LNCaP clone FGC (cell line): ENCODE measurements around the gene LHFPL2.

Experiments
- DNase-seq: peaks from one replicate; pipeline ENCODE4 v3.0.0-alpha.2; 2011; ENCODE audit warnings: low read depth
- H3K4me3 ChIP-seq: 2 replicates; pipeline ENCODE4 v1.5.1; 2011; ENCODE audit warnings: mild to moderate bottlenecking, low read depth, low read length, control low read depth
- CTCF ChIP-seq: IDR thresholded peaks from 2 replicates; pipeline ENCODE4 v1.5.1; 2012; ENCODE audit warnings: mild to moderate bottlenecking; ENCODE audit not compliant: control insufficient read depth, insufficient read depth; ENCODE audit errors: extremely low read depth

Gene LHFPL2

GRCh38 chr5:78574131-78574673 lies 74.4 kb downstream of the LHFPL2 start:
- no peak overlapping the region for H3K4me3 ChIP-seq
- no peak for DNase-seq
- TF ChIP-seq CTCF, result no peak

- H3K4me3 ChIP-seq, result no peak overlapping the region
- TF ChIP-seq CTCF, result no peak
- no peak for DNase-seq
Measured at GRCh38 chr5:78573318-78573717, 75.3 kb downstream of the LHFPL2 start.

GRCh38 chr5:78570646-78571045 lies 77.9 kb downstream of the LHFPL2 start:
- no peak for TF ChIP-seq CTCF
- no peak overlapping the region for H3K4me3 ChIP-seq
- no peak for DNase-seq

GRCh38 chr5:78569441-78569840 lies 79.1 kb downstream of the LHFPL2 start:
- H3K4me3 ChIP-seq, result no peak overlapping the region
- no peak for TF ChIP-seq CTCF
- DNase-seq, result no peak

- H3K4me3 ChIP-seq, result no peak overlapping the region
- DNase-seq, result no peak
- no peak for TF ChIP-seq CTCF
Measured at GRCh38 chr5:78568676-78569075, 79.9 kb downstream of the LHFPL2 start.

- no peak for TF ChIP-seq CTCF
- no peak for DNase-seq
- no peak overlapping the region for H3K4me3 ChIP-seq
Measured at GRCh38 chr5:78568212-78568611, 80.4 kb downstream of the LHFPL2 start.

GRCh38 chr5:78567617-78568016 lies 81.0 kb downstream of the LHFPL2 start:
- no peak for DNase-seq
- no peak for TF ChIP-seq CTCF
- H3K4me3 ChIP-seq, result no peak overlapping the region
